HUDEP-2 (cell line): ENCODE measurements around the gene SNRNP40.

Experiments
- DNase-seq, 76 experiments: peaks; one replicate each; lab custom pipeline; 2025; ENCODE audit not compliant: unreplicated experiment in 76 of 76; lab: John Stamatoyannopoulos, UW

SNRNP40 gene

GRCh38 chr1:31234123-31234708 is 62.4 kb downstream of the SNRNP40 start:
- no peak for DNase-seq

GRCh38 chr1:31232689-31233088 is 63.9 kb downstream of the SNRNP40 start:
- DNase-seq = no peak

GRCh38 chr1:31231802-31232201 is 64.8 kb downstream of the SNRNP40 start:
- DNase-seq = no peak

- DNase-seq = no peak
Observed at GRCh38 chr1:31230378-31230777, 66.2 kb downstream of the SNRNP40 start.

- no peak for DNase-seq
Observed at GRCh38 chr1:31228986-31229385, 67.6 kb downstream of the SNRNP40 start.

- DNase-seq = no peak
Observed at GRCh38 chr1:31227891-31228568, 68.6 kb downstream of the SNRNP40 start.

- DNase-seq = no peak
Observed at GRCh38 chr1:31224068-31224467, 72.5 kb downstream of the SNRNP40 start.

GRCh38 chr1:31222176-31222575 is 74.4 kb downstream of the SNRNP40 start:
- DNase-seq = no peak

- DNase-seq = no peak
Observed at GRCh38 chr1:31221072-31221471, 75.5 kb downstream of the SNRNP40 start.

- no peak for DNase-seq
Observed at GRCh38 chr1:31219489-31219888, 77.1 kb downstream of the SNRNP40 start.

GRCh38 chr1:31218705-31219104 is 77.9 kb downstream of the SNRNP40 start:
- no peak for DNase-seq

- no peak for DNase-seq
Observed at GRCh38 chr1:31216016-31216415, 80.6 kb downstream of the SNRNP40 start.

GRCh38 chr1:31215065-31215570 is 81.5 kb downstream of the SNRNP40 start:
- no peak for DNase-seq

GRCh38 chr1:31214316-31215064 is 82.1 kb downstream of the SNRNP40 start:
- no peak for DNase-seq
